WERI-Rb-1 (cell line): ENCODE data around the gene NUDT8.
A peak's percentile ranks its signal among the peaks of the same experiment; 100 is the strongest.

Experiments
- DNase-seq: peaks from one replicate; pipeline ENCODE4 v3.0.0-alpha.2; 2020
- H3K27ac ChIP-seq: fragments of 250-450 bp; sonication (Bioruptor Pico); 2 replicates; pipeline ENCODE4 v1.5.1; 2020; ENCODE audit warnings: mild to moderate bottlenecking, moderate library complexity
- H3K27me3 ChIP-seq: fragments of 250-450 bp; sonication (Bioruptor Pico); 2 replicates; pipeline ENCODE4 v1.5.1; 2021; ENCODE audit warnings: mild to moderate bottlenecking, low read depth, moderate library complexity; ENCODE audit not compliant: insufficient read depth, severe bottlenecking
- H3K36me3 ChIP-seq: fragments of 250-450 bp; sonication (Bioruptor Pico); 2 replicates; pipeline ENCODE4 v1.5.1; 2020; ENCODE audit warnings: mild to moderate bottlenecking, moderate library complexity
- H3K4me3 ChIP-seq: 2 replicates; pipeline ENCODE4 v1.5.1; 2011; ENCODE audit warnings: low read depth, mild to moderate bottlenecking, control low read depth, low read length
- H3K9me3 ChIP-seq: fragments of 250-450 bp; sonication (Bioruptor Pico); 2 replicates; pipeline ENCODE4 v1.5.1; 2021; ENCODE audit warnings: mild to moderate bottlenecking, moderate library complexity; ENCODE audit not compliant: severe bottlenecking
- TF ChIP-seq, protein P1 (sequence below): IDR thresholded peaks from 2 replicates; pipeline ENCODE4 v1.5.1; 2011; ENCODE audit warnings: low read depth, mild to moderate bottlenecking, control low read depth, inconsistent platforms, low read length

The NUDT8 gene

DNA sequence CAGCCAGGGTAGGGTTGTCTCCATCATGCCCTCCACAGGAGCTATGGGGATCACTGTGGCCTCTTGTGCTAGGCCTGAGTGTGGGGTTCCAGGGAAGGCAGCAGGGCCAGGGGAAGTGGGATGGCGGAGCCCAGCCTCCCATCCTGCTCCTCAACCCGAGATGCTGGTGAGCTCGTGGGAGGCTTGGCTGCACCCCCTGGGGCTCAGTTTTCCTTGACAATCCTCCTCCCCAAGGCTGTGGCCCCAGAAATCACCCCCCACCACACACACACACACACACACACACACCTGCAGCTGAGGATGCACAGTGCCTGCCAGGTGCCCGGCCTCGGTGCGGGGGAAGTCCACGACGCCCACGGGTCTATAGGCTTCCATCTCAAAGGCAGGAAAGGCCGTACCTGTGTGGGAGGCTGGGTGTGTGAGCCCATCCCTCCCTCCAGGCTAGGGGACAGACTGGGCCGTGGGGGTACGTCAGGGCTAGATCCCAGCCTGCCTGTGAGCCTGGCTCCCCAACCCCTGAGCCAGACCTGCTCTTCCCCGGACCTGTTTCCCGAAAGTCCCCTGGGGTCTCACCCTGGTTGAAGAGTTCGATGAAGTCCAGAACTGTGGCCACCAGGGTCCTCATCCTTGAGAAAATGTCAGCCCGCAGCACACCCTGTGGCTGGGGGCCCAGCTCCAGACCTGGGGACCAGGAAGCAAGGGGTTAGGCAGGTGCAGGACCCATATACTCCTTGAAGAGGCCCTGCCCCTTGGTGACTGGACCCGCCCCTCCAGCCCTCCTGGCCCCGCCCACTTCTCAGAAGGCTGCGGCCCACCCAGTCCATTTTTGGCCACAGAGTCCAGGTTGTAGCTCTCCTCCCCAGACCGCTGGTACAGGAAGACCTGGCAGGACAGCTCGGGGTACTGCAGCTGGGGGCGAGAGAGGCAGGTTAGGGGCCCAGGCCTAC lies 15.0 kb upstream of the NUDT8 start:
- TF ChIP-seq, protein P1, sequence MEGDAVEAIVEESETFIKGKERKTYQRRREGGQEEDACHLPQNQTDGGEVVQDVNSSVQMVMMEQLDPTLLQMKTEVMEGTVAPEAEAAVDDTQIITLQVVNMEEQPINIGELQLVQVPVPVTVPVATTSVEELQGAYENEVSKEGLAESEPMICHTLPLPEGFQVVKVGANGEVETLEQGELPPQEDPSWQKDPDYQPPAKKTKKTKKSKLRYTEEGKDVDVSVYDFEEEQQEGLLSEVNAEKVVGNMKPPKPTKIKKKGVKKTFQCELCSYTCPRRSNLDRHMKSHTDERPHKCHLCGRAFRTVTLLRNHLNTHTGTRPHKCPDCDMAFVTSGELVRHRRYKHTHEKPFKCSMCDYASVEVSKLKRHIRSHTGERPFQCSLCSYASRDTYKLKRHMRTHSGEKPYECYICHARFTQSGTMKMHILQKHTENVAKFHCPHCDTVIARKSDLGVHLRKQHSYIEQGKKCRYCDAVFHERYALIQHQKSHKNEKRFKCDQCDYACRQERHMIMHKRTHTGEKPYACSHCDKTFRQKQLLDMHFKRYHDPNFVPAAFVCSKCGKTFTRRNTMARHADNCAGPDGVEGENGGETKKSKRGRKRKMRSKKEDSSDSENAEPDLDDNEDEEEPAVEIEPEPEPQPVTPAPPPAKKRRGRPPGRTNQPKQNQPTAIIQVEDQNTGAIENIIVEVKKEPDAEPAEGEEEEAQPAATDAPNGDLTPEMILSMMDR, result no peak
- no peak overlapping the region for H3K4me3 ChIP-seq

DNA sequence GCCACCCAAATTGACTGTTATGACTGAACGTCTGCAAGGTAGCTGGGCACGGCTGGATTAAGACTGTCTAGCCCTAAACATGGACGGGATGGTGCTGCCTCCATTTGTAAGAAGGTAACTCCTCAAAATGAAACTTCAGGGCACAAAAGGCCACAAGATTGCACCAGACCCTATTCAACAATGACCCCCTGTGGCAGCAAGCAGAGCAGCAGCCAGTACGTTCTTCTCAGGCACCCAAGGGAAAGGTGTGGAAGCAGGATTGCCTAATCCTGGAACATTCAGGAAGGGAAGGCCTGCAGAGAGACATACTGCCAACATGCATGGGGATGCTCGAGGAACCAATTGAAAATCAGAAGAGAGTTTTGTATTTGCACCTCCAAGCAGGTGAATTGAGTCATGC lies 14.3 kb upstream of the NUDT8 start:
- Histone ChIP-seq H3K36me3 (no peaks in the 10 kb centered on the region), H3K27me3 (no peaks in the 10 kb centered on the region), H3K27ac (no peak overlapping the region), H3K4me3 (no peak overlapping the region), H3K9me3 (peaks cover 3% of the 10 kb centered on the region)
- peak; percentile 38 for DNase-seq
- TF ChIP-seq, protein P1, result peak; percentile 64

More for the DNA sequence above, 15.0 kb upstream of the NUDT8 start:
- Histone ChIP-seq H3K9me3 (peaks cover 3% of the 10 kb centered on the region), H3K27me3 (no peaks in the 10 kb centered on the region), H3K27ac (no peak overlapping the region), H3K36me3 (no peaks in the 10 kb centered on the region)
- DNase-seq, result no peak

DNA sequence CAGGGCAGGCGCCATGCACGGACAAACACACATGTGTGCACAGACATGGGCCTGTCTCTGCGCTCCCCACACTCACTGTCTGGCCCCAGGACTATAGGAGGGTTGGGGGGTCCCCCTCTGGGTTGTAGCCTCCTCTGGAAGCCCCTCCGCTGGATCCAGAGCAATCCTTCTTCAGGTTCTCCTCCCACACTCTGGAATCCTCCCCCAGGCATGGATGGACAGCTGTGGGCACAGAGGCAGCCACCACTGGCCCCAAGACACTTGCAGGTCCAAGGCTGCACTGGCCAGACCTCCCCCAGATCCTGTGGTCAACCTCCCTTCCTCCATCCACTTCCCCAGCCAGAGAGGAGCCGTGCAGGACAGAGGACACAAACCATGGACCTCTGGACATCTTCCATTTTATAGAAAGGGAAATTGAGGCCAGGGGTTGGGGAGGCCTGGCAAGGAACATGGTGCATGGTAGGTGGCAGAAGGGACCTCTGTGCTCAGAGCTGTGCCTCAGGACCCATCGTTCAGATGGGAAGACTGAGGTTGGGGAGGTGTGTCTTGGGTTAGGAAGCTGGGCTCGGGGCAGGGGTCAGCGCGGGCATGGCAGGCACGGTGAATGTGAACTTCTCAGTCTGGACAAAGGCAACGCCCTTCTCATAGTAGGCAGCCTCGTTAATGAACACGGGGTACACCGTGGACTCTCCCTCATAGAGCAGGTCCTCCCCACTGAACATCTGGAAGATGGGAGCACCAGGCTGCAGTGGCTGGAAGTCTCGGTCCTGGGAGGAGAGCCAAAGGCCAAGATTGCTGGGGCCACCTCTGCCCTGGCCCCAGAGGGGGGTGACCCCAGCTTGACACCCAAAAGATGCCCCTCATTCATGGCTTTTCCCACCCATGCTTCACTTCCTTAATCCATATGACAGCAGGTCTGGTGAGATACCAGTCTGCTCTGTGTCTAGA lies 12.7 kb upstream of the NUDT8 start:
- TF ChIP-seq, protein P1, result no peak
- no peaks in the 10 kb centered on the region for H3K27me3 ChIP-seq
- H3K4me3 ChIP-seq, result no peak overlapping the region
- no peak overlapping the region for H3K27ac ChIP-seq
- H3K9me3 ChIP-seq, result peaks cover 3% of the 10 kb centered on the region
- no peaks in the 10 kb centered on the region for H3K36me3 ChIP-seq
- DNase-seq, result no peak

DNA sequence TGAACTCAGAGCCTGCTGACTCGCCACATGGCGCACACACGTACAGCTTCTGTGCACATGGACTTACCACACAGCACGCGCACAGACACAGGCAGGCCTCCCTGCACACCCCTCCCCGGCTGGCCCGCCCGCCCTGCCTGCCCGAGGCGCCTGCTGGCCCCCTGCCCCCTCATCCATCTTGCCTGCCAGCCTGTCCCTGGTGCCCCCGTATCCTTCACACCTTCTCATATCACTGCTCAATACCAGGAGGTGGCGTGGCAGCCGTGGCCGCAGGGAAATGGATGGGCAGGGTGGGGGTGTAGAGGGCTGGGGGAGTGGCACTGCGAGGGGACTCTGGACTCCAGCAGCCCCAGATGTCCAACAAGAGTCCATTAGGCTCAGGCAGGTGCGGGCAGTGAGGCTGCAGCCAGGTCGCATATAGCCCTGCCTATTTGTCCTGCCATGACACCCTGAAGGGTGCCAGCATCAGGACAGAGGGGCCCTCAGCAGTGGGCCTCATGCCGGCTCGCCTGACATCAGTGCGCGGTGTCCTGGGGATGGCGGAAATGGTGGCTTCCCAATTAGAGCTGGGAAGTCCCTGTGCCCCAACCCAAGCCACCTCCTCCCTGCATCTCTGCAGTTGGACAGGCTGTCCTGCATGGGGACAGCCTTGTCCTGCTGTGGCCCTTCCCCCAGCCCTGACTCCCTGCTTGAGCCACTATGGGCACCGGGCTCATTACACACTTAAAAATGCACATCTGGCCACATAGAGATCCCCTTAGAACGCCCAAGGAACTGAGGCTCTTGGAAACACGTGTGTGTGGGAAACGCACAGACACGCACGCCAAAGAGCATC lies 11.8 kb upstream of the NUDT8 start:
- peaks cover 3% of the 10 kb centered on the region for H3K9me3 ChIP-seq
- DNase-seq, result no peak
- H3K27me3 ChIP-seq, result no peaks in the 10 kb centered on the region
- H3K4me3 ChIP-seq, result no peak overlapping the region
- TF ChIP-seq, protein P1, result no peak
- no peak overlapping the region for H3K27ac ChIP-seq
- H3K36me3 ChIP-seq, result no peaks in the 10 kb centered on the region

DNA sequence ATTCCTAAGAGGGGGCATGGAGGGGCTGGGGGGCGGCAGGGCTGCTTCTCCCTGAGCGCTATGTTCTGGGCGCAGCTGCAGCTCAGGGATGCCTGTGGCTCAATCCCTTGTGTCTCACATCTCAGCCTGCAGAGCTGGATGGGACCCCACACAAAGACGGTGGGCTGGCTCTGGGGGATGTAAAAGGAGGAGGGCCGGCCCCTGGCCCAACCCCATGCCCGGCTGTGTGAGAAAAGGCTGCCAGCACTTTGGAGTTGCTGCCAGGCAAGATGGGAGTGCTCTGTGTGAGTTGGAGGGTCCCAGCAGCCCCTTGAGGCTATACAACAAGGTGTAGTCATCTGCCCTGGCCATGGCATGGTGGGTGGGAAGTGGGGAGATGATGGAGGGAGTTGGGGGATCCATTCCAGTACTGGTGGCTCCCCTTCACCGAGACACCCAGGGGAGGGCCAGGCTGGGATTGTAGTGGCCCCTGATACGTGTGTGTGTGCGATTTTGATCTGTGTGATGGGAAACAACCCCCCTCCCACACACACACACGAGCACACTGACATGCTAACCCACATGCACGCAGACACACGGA lies 11.1 kb upstream of the NUDT8 start:
- no peak for DNase-seq
- peaks cover 3% of the 10 kb centered on the region for H3K9me3 ChIP-seq
- no peak overlapping the region for H3K4me3 ChIP-seq
- no peaks in the 10 kb centered on the region for H3K27me3 ChIP-seq
- H3K36me3 ChIP-seq, result no peaks in the 10 kb centered on the region
- no peak overlapping the region for H3K27ac ChIP-seq
- TF ChIP-seq, protein P1, result no peak
